WI38 (cell line): ENCODE results near the gene LIPJ.

Experiments used
- H3K4me3 ChIP-seq: 2 replicates; pipeline ENCODE4 v1.5.1; 2011; ENCODE audit warnings: low read depth, mild to moderate bottlenecking, control low read depth, low read length
- CTCF ChIP-seq: IDR thresholded peaks from 2 replicates; pipeline ENCODE4 v1.5.1; 2012; ENCODE audit warnings: low read depth, mild to moderate bottlenecking, control low read depth, low read length

The LIPJ gene

GRCh38 chr10:88586462-88586861, at the start of gene LIPJ:
Gene LIPJ (plus strand): TSS chr10:88586762. CDS start chr10:88590688, 3,926 bp downstream.
- H3K4me3 ChIP-seq = no peak within 1 kb of the TSS
- TF ChIP-seq CTCF = no peak

GRCh38 chr10:88537322-88537721, 49.2 kb upstream of the LIPJ start:
- no peak for TF ChIP-seq CTCF
- no peak overlapping the region for H3K4me3 ChIP-seq

- H3K4me3 ChIP-seq = no peak overlapping the region
- no peak for TF ChIP-seq CTCF
Observed at GRCh38 chr10:88538048-88538447, 48.5 kb upstream of the LIPJ start.

- no peak overlapping the region for H3K4me3 ChIP-seq
- TF ChIP-seq CTCF = no peak
Observed at GRCh38 chr10:88540351-88540750, 46.2 kb upstream of the LIPJ start.

- H3K4me3 ChIP-seq = no peak overlapping the region
- no peak for TF ChIP-seq CTCF
Observed at GRCh38 chr10:88541116-88541626, 45.4 kb upstream of the LIPJ start.

- TF ChIP-seq CTCF = no peak
- H3K4me3 ChIP-seq = no peak overlapping the region
Observed at GRCh38 chr10:88542522-88542921, 44.0 kb upstream of the LIPJ start.

GRCh38 chr10:88544140-88544870, 42.3 kb upstream of the LIPJ start:
- no peak overlapping the region for H3K4me3 ChIP-seq
- no peak for TF ChIP-seq CTCF
